Bronchial epithelial cell (primary cell): ENCODE results near the gene ARHGEF10L. TPM values are rescaled to one million over a fixed set of nuclear protein-coding genes. Genes with fewer than 3 reads are reported as not detected.
"Not testable (repeated sequence)": the region's sequence is repeated elsewhere in the genome, so short reads cannot be mapped to it uniquely, and the experiment has no call there.

ENCODE experiments used
- DNase-seq: peaks from one replicate; pipeline ENCODE4 v3.0.0-alpha.2; 2010; ENCODE audit warnings: low read depth
- FAIRE-seq: peaks from 2 replicates; lab custom pipeline; 2011; peaks lifted over from hg19 to GRCh38; lab: Jason Lieb, UNC
- H3K27me3 ChIP-seq: 2 replicates; pipeline ENCODE4 v1.5.1; 2011; ENCODE audit warnings: low read length; ENCODE audit not compliant: control insufficient read depth, insufficient read depth
- H3K36me3 ChIP-seq: 2 replicates; pipeline ENCODE4 v1.5.1; 2011; ENCODE audit warnings: low read length; ENCODE audit not compliant: control insufficient read depth, insufficient read depth
- H3K4me3 ChIP-seq: 2 replicates; pipeline ENCODE4 v1.5.1; 2011; ENCODE audit warnings: mild to moderate bottlenecking, low read depth, low read length, control low read depth
- CTCF ChIP-seq: IDR thresholded peaks from 2 replicates; pipeline ENCODE4 v1.5.1; 2011; ENCODE audit warnings: mild to moderate bottlenecking, moderate library complexity, low read length, control low read depth, inconsistent platforms; ENCODE audit not compliant: insufficient read depth, severe bottlenecking
- total RNA-seq: library from RNA; depleted of rRNA; stranded (reverse); fragments of >200 nt; gene quantifications from 2 replicates; pipeline ENCODE4 v1.2.1, GENCODE V29; 2014

Gene ARHGEF10L
- total RNA-seq, 1 donor from 2014 or later: 6.3 TPM

GRCh38 chr1:17743008-17743647, 203.6 kb downstream of the ARHGEF10L start:
- no peaks in the 10 kb centered on the region for H3K27me3 ChIP-seq
- no peak for DNase-seq
- no peak for FAIRE-seq
- no peak for TF ChIP-seq CTCF
- H3K36me3 ChIP-seq: no peaks in the 10 kb centered on the region
- H3K4me3 ChIP-seq: no peak overlapping the region

GRCh38 chr1:17743925-17744324, 204.4 kb downstream of the ARHGEF10L start:
- no peak for TF ChIP-seq CTCF
- no peak for DNase-seq
- no peaks in the 10 kb centered on the region for H3K36me3 ChIP-seq
- no peaks in the 10 kb centered on the region for H3K27me3 ChIP-seq
- FAIRE-seq: peak; percentile 32
- H3K4me3 ChIP-seq: no peak overlapping the region

- FAIRE-seq (no peak), DNase-seq (no peak)
- no peaks in the 10 kb centered on the region for H3K36me3 ChIP-seq
- TF ChIP-seq CTCF: no peak
- H3K27me3 ChIP-seq: no peaks in the 10 kb centered on the region
- H3K4me3 ChIP-seq: no peak overlapping the region
Observed at GRCh38 chr1:17744666-17745478, 205.4 kb downstream of the ARHGEF10L start.

GRCh38 chr1:17745479-17745955, 206.0 kb downstream of the ARHGEF10L start:
- no peaks in the 10 kb centered on the region for H3K36me3 ChIP-seq
- no peak for TF ChIP-seq CTCF
- DNase-seq (no peak), FAIRE-seq (no peak)
- H3K27me3 ChIP-seq: no peaks in the 10 kb centered on the region
- H3K4me3 ChIP-seq: no peak overlapping the region

GRCh38 chr1:17746281-17746680, 206.8 kb downstream of the ARHGEF10L start:
- H3K36me3 ChIP-seq, DNase-seq, FAIRE-seq, H3K4me3 ChIP-seq, H3K27me3 ChIP-seq: not testable (repeated sequence)

GRCh38 chr1:17746920-17747319, 207.4 kb downstream of the ARHGEF10L start:
- no peak for FAIRE-seq
- TF ChIP-seq CTCF: no peak
- Histone ChIP-seq H3K36me3 (no peaks in the 10 kb centered on the region), H3K27me3 (no peaks in the 10 kb centered on the region), H3K4me3 (no peak overlapping the region)
- DNase-seq: no peak
